Activated CD4-positive, alpha-beta T cell treated with anti-CD3 and anti-CD28 coated beads, Interleukin-2, amount 10 ng/mL, durations not matched to agents 24 days and 14 days (primary cell): ENCODE data around the gene STARD13. TPM values are rescaled to one million over a fixed set of nuclear protein-coding genes. Genes with fewer than 3 reads are reported as not detected.

Experiments
- DNase-seq: peaks from one replicate; pipeline ENCODE4 v3.0.0; 2022
- H3K27ac Mint-ChIP-seq: one replicate; pipeline ENCODE4 v1.8.0; 2022; ENCODE audit warnings: mild to moderate bottlenecking, mixed read lengths
- H3K27me3 Mint-ChIP-seq: one replicate; pipeline ENCODE4 v1.8.0; 2022; ENCODE audit warnings: mixed read lengths
- H3K36me3 Mint-ChIP-seq: one replicate; pipeline ENCODE4 v1.8.0; 2022; ENCODE audit warnings: low read depth, mild to moderate bottlenecking, mixed read lengths
- H3K4me1 Mint-ChIP-seq: one replicate; pipeline ENCODE4 v1.8.0; 2021; ENCODE audit warnings: mixed read lengths
- H3K4me3 Mint-ChIP-seq: one replicate; pipeline ENCODE4 v1.8.0; 2022; ENCODE audit warnings: mild to moderate bottlenecking, moderate library complexity, mixed read lengths
- H3K9me3 Mint-ChIP-seq: one replicate; pipeline ENCODE4 v1.8.0; 2021; ENCODE audit warnings: mixed read lengths
- intact Hi-C: fragments of 100-400 bp; cut with micrococcal nuclease; formaldehyde crosslinking; loops from one replicate; pipeline ENCODE4 v1.15.1; 2023
- total RNA-seq: library from RNA; stranded (reverse); gene quantifications from 2 replicates; pipeline ENCODE4 v1.2.3, GENCODE V29; 2022

Gene STARD13
- total RNA-seq, 1 donor from 2014 or later, result 7.7 TPM

DNA sequence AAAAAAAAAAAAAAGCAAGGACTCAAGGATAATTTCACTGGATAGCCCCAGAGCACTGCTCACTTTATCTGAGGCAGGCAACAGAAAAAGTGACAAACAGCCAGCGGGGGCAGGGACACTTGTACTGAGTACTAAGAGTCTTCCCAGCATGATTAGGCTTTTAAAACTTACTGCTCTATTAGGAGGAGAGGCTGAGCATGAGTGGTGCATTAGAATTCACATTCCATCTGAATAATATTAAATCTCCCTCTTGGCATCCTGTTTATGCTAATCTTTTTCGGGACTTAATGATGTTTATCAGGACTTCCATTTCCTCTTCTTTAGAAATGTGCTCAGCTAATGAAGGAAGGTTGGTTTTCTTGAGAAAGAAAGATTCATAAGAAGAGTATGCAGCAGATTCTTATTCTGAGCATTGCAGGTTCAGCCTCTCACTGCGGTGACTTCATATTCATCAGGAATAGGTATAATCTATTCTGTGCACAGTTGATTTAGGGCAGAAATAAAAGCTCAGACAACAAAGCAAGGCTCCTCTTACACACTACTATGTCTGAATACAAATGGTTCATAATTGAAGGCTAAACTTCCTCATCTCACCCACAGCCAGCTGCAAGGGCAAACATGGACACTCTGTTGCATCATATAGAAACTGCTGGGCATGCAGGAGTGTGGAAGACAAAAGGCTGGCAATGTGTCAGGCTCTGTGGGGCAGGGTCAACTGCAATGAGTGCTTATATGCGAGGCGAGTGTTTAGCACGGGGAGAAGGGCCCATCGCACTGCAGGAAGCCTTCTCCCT lies 162.3 kb downstream of the STARD13 start:
- H3K4me1 Mint-ChIP-seq, result peaks cover 6% of the 10 kb centered on the region
- H3K36me3 Mint-ChIP-seq, result peaks cover 7% of the 10 kb centered on the region
- H3K4me3 Mint-ChIP-seq, result no peak overlapping the region
- intact Hi-C loops, result no loop called here
- peak; percentile 45 for DNase-seq
- H3K27me3 Mint-ChIP-seq, result peaks cover 3% of the 10 kb centered on the region
- H3K27ac Mint-ChIP-seq, result peak overlapping the region; percentile 34
- H3K9me3 Mint-ChIP-seq, result peaks cover 4% of the 10 kb centered on the region

- intact Hi-C loops, result no loop called here
- Mint-ChIP-seq H3K36me3 (peaks cover 10% of the 10 kb centered on the region), H3K4me3 (no peak overlapping the region), H3K27me3 (no peaks in the 10 kb centered on the region), H3K27ac (no peak overlapping the region), H3K9me3 (peaks cover 4% of the 10 kb centered on the region), H3K4me1 (peaks cover 6% of the 10 kb centered on the region)
- no peak for DNase-seq
Observed at GRCh38 chr13:33119856-33120543, 165.6 kb downstream of the STARD13 start.

- intact Hi-C loops, result no loop called here
- H3K4me1 Mint-ChIP-seq, result peaks cover 6% of the 10 kb centered on the region
- no peak overlapping the region for H3K4me3 Mint-ChIP-seq
- H3K27me3 Mint-ChIP-seq, result no peaks in the 10 kb centered on the region
- peaks cover 10% of the 10 kb centered on the region for H3K36me3 Mint-ChIP-seq
- no peak overlapping the region for H3K27ac Mint-ChIP-seq
- peaks cover 4% of the 10 kb centered on the region for H3K9me3 Mint-ChIP-seq
- DNase-seq, result no peak
Observed at GRCh38 chr13:33119022-33119781, 166.4 kb downstream of the STARD13 start.

DNA sequence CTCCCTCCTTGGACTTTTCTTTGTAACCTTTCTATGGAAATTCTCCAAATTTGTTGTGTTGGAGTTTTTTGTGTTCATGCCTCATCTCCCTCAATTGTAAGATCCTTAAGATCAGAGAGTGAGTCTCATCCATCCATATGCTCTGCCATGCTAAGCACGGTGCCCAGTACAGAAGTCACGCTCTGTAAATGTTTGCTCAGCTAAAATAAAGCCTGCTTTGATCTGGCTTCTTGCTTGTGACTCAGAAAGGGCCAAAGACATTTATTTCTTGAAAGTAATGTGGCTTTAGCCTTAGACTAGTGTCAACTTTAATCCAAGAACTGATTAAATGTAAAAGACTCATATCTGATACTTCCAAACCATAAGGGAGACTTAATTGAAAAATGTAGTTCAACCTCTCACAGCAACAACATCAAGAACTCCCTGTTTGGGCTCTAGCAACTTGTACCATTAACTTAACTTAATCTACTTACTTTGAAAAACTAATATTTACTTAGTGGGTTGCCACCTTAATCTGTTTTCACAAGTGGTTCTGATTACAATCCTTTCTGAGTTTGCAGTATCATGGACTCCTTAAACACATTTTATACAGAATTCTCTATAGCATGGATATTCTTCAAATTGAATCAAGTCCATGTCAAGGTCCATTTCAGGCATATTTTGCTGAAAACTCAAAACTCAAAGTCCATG lies 169.1 kb downstream of the STARD13 start:
- H3K9me3 Mint-ChIP-seq, result peaks cover 4% of the 10 kb centered on the region
- no peaks in the 10 kb centered on the region for H3K4me1 Mint-ChIP-seq
- no peak overlapping the region for H3K4me3 Mint-ChIP-seq
- intact Hi-C loops, result no loop called here
- no peak for DNase-seq
- H3K27me3 Mint-ChIP-seq, result no peaks in the 10 kb centered on the region
- H3K27ac Mint-ChIP-seq, result no peak overlapping the region
- peaks cover 4% of the 10 kb centered on the region for H3K36me3 Mint-ChIP-seq

GRCh38 chr13:33115274-33115673 lies 170.3 kb downstream of the STARD13 start:
- H3K9me3 Mint-ChIP-seq, result peaks cover 4% of the 10 kb centered on the region
- no peak overlapping the region for H3K4me3 Mint-ChIP-seq
- no peak for DNase-seq
- intact Hi-C loops, result no loop called here
- H3K4me1 Mint-ChIP-seq, result no peaks in the 10 kb centered on the region
- H3K27me3 Mint-ChIP-seq, result no peaks in the 10 kb centered on the region
- peaks cover 4% of the 10 kb centered on the region for H3K36me3 Mint-ChIP-seq
- H3K27ac Mint-ChIP-seq, result no peak overlapping the region

- Mint-ChIP-seq H3K4me1 (no peaks in the 10 kb centered on the region), H3K27me3 (no peaks in the 10 kb centered on the region), H3K9me3 (no peaks in the 10 kb centered on the region), H3K36me3 (peaks cover 4% of the 10 kb centered on the region), H3K4me3 (no peak overlapping the region), H3K27ac (no peak overlapping the region)
- no peak for DNase-seq
- intact Hi-C loops, result no loop called here
Observed at GRCh38 chr13:33114146-33114545, 171.4 kb downstream of the STARD13 start.

DNA sequence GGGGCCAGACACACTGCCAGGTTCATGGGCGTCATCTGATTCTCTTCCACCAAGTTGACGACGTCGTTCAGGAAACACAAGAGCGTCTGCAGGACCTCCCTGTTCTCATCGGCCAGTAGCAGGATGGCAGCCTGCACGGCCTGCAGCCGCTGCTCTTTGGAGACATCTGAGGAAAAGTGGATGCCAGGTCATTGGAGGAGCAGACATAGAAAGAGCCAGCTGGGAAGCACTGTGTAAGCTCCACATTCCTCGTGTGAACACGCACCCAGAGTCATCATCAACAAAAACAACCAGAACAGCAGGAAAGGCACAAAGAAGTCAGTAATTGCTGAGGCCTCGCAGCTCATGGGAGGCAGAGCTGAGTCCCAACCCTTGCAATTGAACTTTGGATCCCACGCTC lies 172.8 kb downstream of the STARD13 start:
- H3K9me3 Mint-ChIP-seq, result no peaks in the 10 kb centered on the region
- no peaks in the 10 kb centered on the region for H3K4me1 Mint-ChIP-seq
- H3K36me3 Mint-ChIP-seq, result peaks cover 4% of the 10 kb centered on the region
- H3K27ac Mint-ChIP-seq, result no peak overlapping the region
- intact Hi-C loops, result no loop called here
- DNase-seq, result no peak
- no peak overlapping the region for H3K4me3 Mint-ChIP-seq
- H3K27me3 Mint-ChIP-seq, result no peaks in the 10 kb centered on the region

GRCh38 chr13:33111414-33112110 lies 174.0 kb downstream of the STARD13 start:
- no peaks in the 10 kb centered on the region for H3K4me1 Mint-ChIP-seq
- H3K4me3 Mint-ChIP-seq, result no peak overlapping the region
- peaks cover 2% of the 10 kb centered on the region for H3K27me3 Mint-ChIP-seq
- intact Hi-C loops, result no loop called here
- H3K9me3 Mint-ChIP-seq, result no peaks in the 10 kb centered on the region
- DNase-seq, result no peak
- H3K36me3 Mint-ChIP-seq, result peaks cover 4% of the 10 kb centered on the region
- no peak overlapping the region for H3K27ac Mint-ChIP-seq

- Mint-ChIP-seq H3K9me3 (no peaks in the 10 kb centered on the region), H3K4me1 (no peaks in the 10 kb centered on the region), H3K4me3 (no peak overlapping the region), H3K27me3 (peaks cover 5% of the 10 kb centered on the region), H3K36me3 (peaks cover 3% of the 10 kb centered on the region), H3K27ac (no peak overlapping the region)
- DNase-seq, result no peak
- intact Hi-C loops, result no loop called here
Observed at GRCh38 chr13:33110713-33111413, 174.7 kb downstream of the STARD13 start.

DNA sequence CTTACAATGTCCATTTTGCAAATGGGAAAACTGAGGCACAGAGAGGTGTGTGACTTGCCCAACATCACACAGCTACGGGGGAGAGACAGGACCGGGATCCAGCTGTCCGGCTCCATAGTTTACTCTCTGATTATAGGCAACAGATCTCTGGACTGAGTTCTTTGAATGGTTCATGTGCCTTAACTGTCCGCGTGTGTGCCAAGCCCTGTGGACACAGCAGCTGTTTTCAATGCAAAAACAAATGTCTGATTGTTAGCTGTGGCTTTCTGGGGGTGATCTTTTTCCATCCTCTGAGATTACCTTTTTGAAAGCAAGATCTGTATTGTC lies 175.2 kb downstream of the STARD13 start:
- intact Hi-C loops, result no loop called here
- Mint-ChIP-seq H3K27me3 (peaks cover 5% of the 10 kb centered on the region), H3K27ac (no peak overlapping the region), H3K4me3 (no peak overlapping the region), H3K4me1 (no peaks in the 10 kb centered on the region), H3K36me3 (peaks cover 2% of the 10 kb centered on the region), H3K9me3 (no peaks in the 10 kb centered on the region)
- no peak for DNase-seq

- intact Hi-C loops, result no loop called here
- peaks cover 2% of the 10 kb centered on the region for H3K36me3 Mint-ChIP-seq
- peak; percentile 52 for DNase-seq
Observed at GRCh38 chr13:33109801-33110200, 175.8 kb downstream of the STARD13 start.

DNA sequence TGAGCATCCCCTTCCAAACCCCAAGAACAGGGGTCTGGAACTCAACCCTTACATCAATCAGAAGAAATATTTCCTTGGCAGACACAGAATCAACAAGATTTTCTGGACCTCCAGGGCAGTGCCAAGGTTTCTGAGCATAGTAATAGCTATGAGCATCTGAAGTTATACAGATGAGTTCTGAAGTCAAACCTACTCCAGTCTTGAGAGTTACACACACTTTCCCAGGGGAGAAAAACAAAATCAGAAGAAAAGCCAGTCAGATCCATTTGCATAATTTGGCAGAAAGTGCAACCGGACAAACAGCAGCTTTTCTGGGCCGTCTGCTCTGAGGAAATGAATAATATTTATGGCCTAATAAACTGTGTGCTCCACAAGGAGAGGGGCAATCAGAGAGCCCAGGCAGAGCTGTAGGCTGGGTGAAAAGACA lies 176.3 kb downstream of the STARD13 start:
- Mint-ChIP-seq H3K4me1 (no peaks in the 10 kb centered on the region), H3K4me3 (no peak overlapping the region), H3K36me3 (peaks cover 2% of the 10 kb centered on the region), H3K27ac (no peak overlapping the region), H3K27me3 (peaks cover 5% of the 10 kb centered on the region), H3K9me3 (no peaks in the 10 kb centered on the region)
- intact Hi-C loops, result no loop called here
- DNase-seq, result no peak

More at GRCh38 chr13:33109801-33110200, 175.8 kb downstream of the STARD13 start:
- no peak overlapping the region for H3K4me3 Mint-ChIP-seq
- H3K27ac Mint-ChIP-seq, result no peak overlapping the region
- H3K4me1 Mint-ChIP-seq, result no peaks in the 10 kb centered on the region
- H3K27me3 Mint-ChIP-seq, result peaks cover 5% of the 10 kb centered on the region
- no peaks in the 10 kb centered on the region for H3K9me3 Mint-ChIP-seq

DNA sequence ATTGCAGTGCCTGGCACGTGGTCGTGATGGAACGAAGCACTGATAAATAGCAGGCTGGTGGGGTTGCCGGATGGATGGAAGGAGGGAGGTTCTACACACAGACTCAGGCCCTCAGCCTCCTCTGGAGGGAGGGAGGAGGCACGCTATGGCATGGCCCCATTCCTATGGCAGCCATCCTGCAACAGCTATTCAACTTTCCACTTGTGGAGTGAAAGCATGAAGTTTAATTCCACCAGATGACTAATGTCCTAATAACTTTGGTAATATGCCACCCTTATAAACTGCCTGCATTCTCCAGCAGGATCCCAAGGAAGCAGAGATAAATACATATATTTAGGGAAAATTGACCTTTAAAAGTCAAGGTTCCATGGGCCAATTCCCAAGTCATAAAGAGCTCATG lies 176.9 kb downstream of the STARD13 start:
- H3K9me3 Mint-ChIP-seq, result no peaks in the 10 kb centered on the region
- H3K27ac Mint-ChIP-seq, result no peak overlapping the region
- H3K36me3 Mint-ChIP-seq, result peaks cover 2% of the 10 kb centered on the region
- no peak overlapping the region for H3K4me3 Mint-ChIP-seq
- H3K4me1 Mint-ChIP-seq, result no peaks in the 10 kb centered on the region
- H3K27me3 Mint-ChIP-seq, result peaks cover 5% of the 10 kb centered on the region
- intact Hi-C loops, result no loop called here
- DNase-seq, result no peak
